NCI-H2196 treated with DMSO at 0.1 percent for 48 hours (cell line): Measurements from ENCODE around the gene GAL3ST1.
"Not testable (repeated sequence)": the region's sequence is repeated elsewhere in the genome, so short reads cannot be mapped to it uniquely, and the experiment has no call there.

Experiments used
- DNase-seq: peaks from one replicate; lab custom pipeline; 2025; ENCODE audit not compliant: unreplicated experiment; lab: John Stamatoyannopoulos, UW

GAL3ST1 gene

GRCh38 chr22:30574095-30574981 lies at the start of gene GAL3ST1:
GAL3ST1 (minus strand) TSS chr22:30574665; CDS start chr22:30557392, 17,273 bp downstream.
- no peak for DNase-seq

GRCh38 chr22:30619909-30620308 lies 45.4 kb upstream of the GAL3ST1 start:
- DNase-seq, result not testable (repeated sequence)

- DNase-seq, result no peak
These were observed 43.4 kb upstream of the GAL3ST1 start for GRCh38 chr22:30617819-30618218.

GRCh38 chr22:30615543-30615954 lies 41.1 kb upstream of the GAL3ST1 start:
- no peak for DNase-seq

- no peak for DNase-seq
These were observed 40.4 kb upstream of the GAL3ST1 start for GRCh38 chr22:30614879-30615278.

- DNase-seq, result no peak
These were observed 39.8 kb upstream of the GAL3ST1 start for GRCh38 chr22:30614268-30614667.

GRCh38 chr22:30612789-30613188 lies 38.3 kb upstream of the GAL3ST1 start:
- no peak for DNase-seq

GRCh38 chr22:30611197-30611596 lies 36.7 kb upstream of the GAL3ST1 start:
- DNase-seq, result no peak

- no peak for DNase-seq
These were observed 35.8 kb upstream of the GAL3ST1 start for GRCh38 chr22:30610299-30610698.

GRCh38 chr22:30609260-30610185 lies 35.1 kb upstream of the GAL3ST1 start:
- no peak for DNase-seq

GRCh38 chr22:30607939-30608338 lies 33.5 kb upstream of the GAL3ST1 start:
- no peak for DNase-seq

GRCh38 chr22:30607300-30607930 lies 33.0 kb upstream of the GAL3ST1 start:
- DNase-seq, result no peak

- peak; percentile 36 for DNase-seq
These were observed 32.2 kb upstream of the GAL3ST1 start, which contains the start of gene TCN2 for GRCh38 chr22:30606455-30607299. TCN2 (plus strand) TSS chr22:30607174; CDS start chr22:30607332, 158 bp downstream.

GRCh38 chr22:30605449-30606110 lies 31.1 kb upstream of the GAL3ST1 start:
- DNase-seq, result no peak

- DNase-seq, result no peak
These were observed 30.3 kb upstream of the GAL3ST1 start for GRCh38 chr22:30604723-30605122.

GRCh38 chr22:30603801-30604200 lies 29.3 kb upstream of the GAL3ST1 start:
- no peak for DNase-seq

- no peak for DNase-seq
These were observed 27.6 kb upstream of the GAL3ST1 start for GRCh38 chr22:30602049-30602448.

GRCh38 chr22:30601464-30601863 lies 27.0 kb upstream of the GAL3ST1 start:
- no peak for DNase-seq

- DNase-seq, result no peak
These were observed 26.5 kb upstream of the GAL3ST1 start for GRCh38 chr22:30600921-30601320.

GRCh38 chr22:30598986-30599385 lies 24.5 kb upstream of the GAL3ST1 start:
- DNase-seq, result no peak
